Parathyroid adenoma (tissue), 2 donors: ENCODE results near the gene GTF2B.
A peak's percentile ranks its signal among the peaks of the same experiment; 100 is the strongest.

ENCODE experiments used
- H2AFZ ChIP-seq: fragments of 300-600 bp; sonication (generic); one replicate; pipeline ENCODE4 v1.7.0; 2017; ENCODE audit warnings: antibody characterized with exemption, mild to moderate bottlenecking
- H3K27ac ChIP-seq: fragments of 300-600 bp; sonication (generic); one replicate; pipeline ENCODE4 v1.7.0; 2017
- H3K27me3 ChIP-seq: fragments of 300-600 bp; sonication (generic); one replicate; pipeline ENCODE4 v1.7.0; 2017; ENCODE audit warnings: low read length; ENCODE audit not compliant: control insufficient read depth, insufficient read depth
- H3K36me3 ChIP-seq: fragments of 300-600 bp; sonication (generic); one replicate; pipeline ENCODE4 v1.7.0; 2017; ENCODE audit warnings: low read length; ENCODE audit not compliant: control insufficient read depth, insufficient read depth
- H3K4me1 ChIP-seq: fragments of 300-600 bp; sonication (generic); one replicate; pipeline ENCODE4 v1.7.0; 2017; ENCODE audit warnings: control low read depth
- H3K4me2 ChIP-seq: fragments of 300-600 bp; sonication (generic); one replicate; pipeline ENCODE4 v1.7.0; 2017; ENCODE audit warnings: low read length
- H3K4me3 ChIP-seq: fragments of 300-600 bp; sonication (generic); one replicate; pipeline ENCODE4 v1.7.0; 2017; ENCODE audit warnings: low read depth, low read length
- H3K79me2 ChIP-seq: fragments of 300-600 bp; sonication (generic); one replicate; pipeline ENCODE4 v1.7.0; 2017; ENCODE audit warnings: control low read depth
- H3K9ac ChIP-seq: fragments of 300-600 bp; sonication (generic); one replicate; pipeline ENCODE4 v1.7.0; 2017; ENCODE audit warnings: mild to moderate bottlenecking
- H3K9me3 ChIP-seq: fragments of 300-600 bp; sonication (generic); one replicate; pipeline ENCODE4 v1.7.0; 2017; ENCODE audit warnings: low read length; ENCODE audit not compliant: control insufficient read depth
- CTCF ChIP-seq: fragments of 300-600 bp; sonication (generic); IDR thresholded peaks from one replicate; pipeline ENCODE4 v1.7.0; 2017; ENCODE audit warnings: antibody characterized with exemption, mild to moderate bottlenecking
- donor health status: primary hyperparathyroidism.

GTF2B gene

GRCh38 chr1:88911161-88911560 is 19.8 kb upstream of the GTF2B start:
- Histone ChIP-seq H2AFZ (no peak overlapping the region), H3K27ac (no peak overlapping the region), H3K4me3 (no peak overlapping the region), H3K27me3 (no peaks in the 10 kb centered on the region), H3K4me1 (no peaks in the 10 kb centered on the region), H3K9me3 (no peaks in the 10 kb centered on the region), H3K36me3 (no peaks in the 10 kb centered on the region), H3K4me2 (no peak overlapping the region), H3K9ac (no peak overlapping the region), H3K79me2 (no peaks in the 10 kb centered on the region)
- TF ChIP-seq CTCF = no peak

GRCh38 chr1:88910401-88910800 is 19.0 kb upstream of the GTF2B start:
- Histone ChIP-seq H3K4me3 (no peak overlapping the region), H3K9me3 (no peaks in the 10 kb centered on the region), H3K4me1 (no peaks in the 10 kb centered on the region), H2AFZ (no peak overlapping the region), H3K4me2 (no peak overlapping the region), H3K79me2 (no peaks in the 10 kb centered on the region), H3K9ac (no peak overlapping the region), H3K27me3 (no peaks in the 10 kb centered on the region), H3K27ac (no peak overlapping the region), H3K36me3 (no peaks in the 10 kb centered on the region)
- TF ChIP-seq CTCF = no peak

- Histone ChIP-seq H3K79me2 (no peaks in the 10 kb centered on the region), H3K4me2 (no peak overlapping the region), H3K36me3 (no peaks in the 10 kb centered on the region), H3K9me3 (no peaks in the 10 kb centered on the region), H3K27ac (no peak overlapping the region), H3K4me1 (no peaks in the 10 kb centered on the region), H2AFZ (no peak overlapping the region), H3K4me3 (no peak overlapping the region), H3K9ac (no peak overlapping the region), H3K27me3 (no peaks in the 10 kb centered on the region)
- no peak for TF ChIP-seq CTCF
Measured at GRCh38 chr1:88900883-88901282, 9.5 kb upstream of the GTF2B start.

- no peaks in the 10 kb centered on the region for H3K79me2 ChIP-seq
- H3K4me2 ChIP-seq = no peak overlapping the region
- H3K27me3 ChIP-seq = no peaks in the 10 kb centered on the region
- no peak for TF ChIP-seq CTCF
- H2AFZ ChIP-seq = no peak overlapping the region
- no peaks in the 10 kb centered on the region for H3K4me1 ChIP-seq
- H3K9me3 ChIP-seq = no peaks in the 10 kb centered on the region
- H3K36me3 ChIP-seq = no peaks in the 10 kb centered on the region
- H3K27ac ChIP-seq = no peak overlapping the region
- no peak overlapping the region for H3K9ac ChIP-seq
- H3K4me3 ChIP-seq = no peak overlapping the region
Measured at GRCh38 chr1:88897070-88897730, 5.8 kb upstream of the GTF2B start.

- H3K79me2 ChIP-seq = peaks cover 7% of the 10 kb centered on the region
- H3K9me3 ChIP-seq = no peaks in the 10 kb centered on the region
- no peak overlapping the region for H3K4me2 ChIP-seq
- no peak overlapping the region for H3K27ac ChIP-seq
- no peak overlapping the region for H3K4me3 ChIP-seq
- H2AFZ ChIP-seq = peak overlapping the region; percentile 86
- H3K27me3 ChIP-seq = no peaks in the 10 kb centered on the region
- peaks cover 2% of the 10 kb centered on the region for H3K4me1 ChIP-seq
- H3K9ac ChIP-seq = no peak overlapping the region
- H3K36me3 ChIP-seq = no peaks in the 10 kb centered on the region
- TF ChIP-seq CTCF = no peak
Measured at GRCh38 chr1:88892357-88892877, 1.1 kb upstream of the GTF2B start.
